GM21528 (cell line): ENCODE measurements around the gene FUT6.
"Not testable (repeated sequence)": the region's sequence is repeated elsewhere in the genome, so short reads cannot be mapped to it uniquely, and the experiment has no call there.

Source experiments
- ATAC-seq: cut with Tn5 transposase; IDR thresholded peaks from one replicate; pipeline ENCODE4 v1.9.1; 2021; ENCODE audit warnings: mild to moderate bottlenecking, moderate library complexity; ENCODE audit not compliant: unreplicated experiment, low FRiP score

The FUT6 gene

GRCh38 chr19:5863030-5863665 lies 23.6 kb upstream of the FUT6 start:
- no peak for ATAC-seq

GRCh38 chr19:5857203-5858081 lies 17.9 kb upstream of the FUT6 start:
- no peak for ATAC-seq

GRCh38 chr19:5855151-5855550 lies 15.6 kb upstream of the FUT6 start:
- not testable (repeated sequence) for ATAC-seq

DNA sequence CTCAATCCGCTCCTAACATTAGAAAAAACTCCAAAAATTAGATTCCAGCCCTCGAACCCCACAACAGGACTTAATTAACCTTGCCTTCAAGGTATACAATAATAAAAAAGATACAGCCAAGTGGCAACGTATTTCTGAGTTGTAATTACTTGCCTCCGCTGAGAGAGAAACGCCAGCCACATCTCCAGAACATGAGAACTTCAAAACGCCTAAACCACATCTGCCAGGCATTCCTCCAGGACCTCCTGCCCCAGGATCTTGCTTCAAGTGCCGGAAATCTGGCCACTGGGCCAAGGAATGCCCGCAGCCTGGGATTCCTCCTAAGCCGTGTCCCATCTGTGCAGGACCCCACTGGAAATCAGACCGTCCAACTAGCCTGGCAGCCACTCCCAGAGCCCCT lies 14.6 kb upstream of the FUT6 start:
- ATAC-seq = not testable (repeated sequence)

GRCh38 chr19:5851302-5851701 lies 11.8 kb upstream of the FUT6 start, which contains the start of gene FUT3:
Gene FUT3 (minus strand): TSS chr19:5851449.
- ATAC-seq = no peak

- no peak for ATAC-seq
Observed at GRCh38 chr19:5850743-5851293, 11.3 kb upstream of the FUT6 start.

DNA sequence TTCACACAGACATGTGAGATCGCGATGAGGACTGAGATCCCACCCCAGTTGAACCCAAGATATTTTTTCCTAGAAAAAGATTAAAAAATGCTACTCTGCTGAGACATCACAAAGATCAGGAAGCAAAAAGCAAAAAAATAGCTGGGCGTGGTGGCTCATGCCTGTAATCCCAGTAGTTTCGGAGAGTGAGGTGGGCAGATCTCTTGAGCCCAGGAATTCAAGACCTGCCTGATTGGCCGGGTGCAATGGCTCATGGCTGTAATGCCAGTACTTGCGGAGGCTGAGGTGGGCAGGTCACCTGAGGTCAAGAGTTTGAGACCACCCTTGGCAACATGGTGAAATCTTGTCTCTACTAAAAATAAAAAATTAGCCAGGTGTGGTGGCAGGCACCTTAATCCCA lies 10.7 kb upstream of the FUT6 start:
- no peak for ATAC-seq

DNA sequence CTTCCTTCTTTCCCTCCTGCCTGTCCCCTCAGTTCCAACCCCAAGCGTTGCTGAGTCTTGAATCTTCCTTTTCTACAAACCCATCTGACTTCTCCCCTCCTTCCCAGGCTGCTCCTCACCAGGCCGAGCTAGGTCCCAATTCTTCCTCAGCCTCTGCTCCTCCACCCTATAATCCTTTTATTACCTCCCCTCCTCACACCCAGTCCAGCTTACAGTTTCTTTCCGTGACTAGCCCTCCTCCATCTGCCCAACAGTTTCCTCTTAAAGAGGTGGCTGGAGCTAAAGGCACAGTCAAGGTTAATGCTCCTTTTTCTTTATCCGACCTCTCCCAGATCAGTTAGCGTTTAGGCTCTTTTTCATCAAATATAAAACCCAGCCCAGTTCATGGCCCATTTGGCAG lies 9.1 kb upstream of the FUT6 start:
- ATAC-seq = not testable (repeated sequence)

- not testable (repeated sequence) for ATAC-seq
Observed at GRCh38 chr19:5847846-5848245, 8.3 kb upstream of the FUT6 start.

DNA sequence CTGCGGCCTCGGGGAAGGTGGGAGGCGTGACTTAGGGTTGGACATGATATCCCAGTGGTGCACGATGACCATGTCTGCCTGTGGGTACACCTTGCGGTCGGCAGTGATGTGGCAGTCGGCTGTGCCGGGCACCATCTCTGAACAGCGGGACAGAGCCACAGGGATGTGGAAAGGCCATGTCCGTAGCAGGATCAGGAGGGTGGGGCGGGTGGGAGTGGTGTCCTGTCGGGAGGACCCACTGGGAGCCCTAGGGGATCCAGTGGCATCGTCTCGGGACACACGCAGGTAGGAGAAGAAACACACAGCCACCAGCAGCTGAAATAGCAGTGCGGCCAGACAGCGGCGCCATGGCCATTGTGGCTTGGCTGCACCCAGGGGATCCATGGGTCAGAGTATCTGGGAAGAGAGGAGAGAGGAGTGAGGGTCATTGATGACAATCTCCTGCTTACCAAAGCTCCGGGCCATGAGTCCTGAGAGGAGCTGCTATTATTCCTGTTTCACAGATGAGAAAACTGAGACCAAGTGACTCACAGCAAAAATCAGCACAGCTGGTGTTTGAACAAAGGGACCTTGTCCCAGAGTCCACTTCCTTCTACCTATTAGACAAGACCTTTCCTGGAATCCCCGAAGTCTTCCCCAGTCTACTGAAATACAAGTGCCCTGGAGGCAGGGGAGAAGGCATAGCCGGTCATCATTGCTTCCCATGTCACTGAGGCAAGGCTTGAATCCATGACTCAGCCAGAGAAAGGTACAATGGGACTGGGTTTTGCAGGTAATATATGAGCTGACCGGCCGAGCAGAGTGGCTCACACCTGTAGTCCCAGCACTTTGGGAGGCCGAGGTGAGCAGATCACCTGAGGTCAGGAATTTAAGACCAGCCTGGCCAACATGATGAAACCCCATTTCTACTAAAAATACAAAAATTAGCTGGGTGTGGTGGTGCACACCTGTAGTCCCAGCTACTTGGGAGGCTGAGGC lies 5.2 kb upstream of the FUT6 start:
- ATAC-seq = no peak

- no peak for ATAC-seq
Observed at GRCh38 chr19:5843295-5843927, 3.9 kb upstream of the FUT6 start.

GRCh38 chr19:5841735-5842111 lies 2.2 kb upstream of the FUT6 start:
- ATAC-seq = not testable (repeated sequence)

DNA sequence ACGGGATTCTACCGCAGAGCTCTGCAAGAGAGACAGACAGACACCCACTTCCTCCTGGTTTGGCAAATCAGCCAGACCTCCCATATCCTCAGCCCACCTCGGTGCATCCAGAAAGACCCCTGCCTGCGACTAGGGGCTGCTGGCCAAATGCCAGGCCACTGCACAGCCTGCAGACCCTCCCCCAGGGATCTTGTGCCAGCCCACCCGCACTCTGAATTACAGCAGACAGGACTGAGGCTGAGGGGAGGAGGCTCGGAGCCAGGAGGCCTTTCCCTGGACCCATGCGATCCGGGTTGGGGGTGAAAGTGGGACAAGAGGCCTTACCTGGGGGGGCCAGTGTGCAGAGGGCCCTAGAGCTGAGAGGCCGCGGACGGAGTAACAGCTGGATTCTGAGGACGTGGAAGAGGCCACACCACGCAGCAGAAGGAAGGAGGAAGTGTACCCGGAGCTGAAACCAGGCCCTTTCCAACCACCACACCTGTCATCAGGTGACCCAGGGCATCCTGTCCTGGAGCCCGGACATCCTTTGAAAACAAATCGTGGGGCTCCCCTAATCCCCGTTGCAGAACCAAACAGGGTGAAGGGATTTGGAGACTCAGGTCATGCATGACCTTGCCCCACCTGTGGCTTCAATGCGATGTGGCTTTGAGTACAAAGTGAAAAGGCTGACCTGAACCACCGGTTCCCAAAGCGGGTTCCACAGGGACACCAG lies 993 bp downstream of the FUT6 start:
- no peak for ATAC-seq

- no peak for ATAC-seq
Observed at GRCh38 chr19:5837761-5838352, 1.6 kb downstream of the FUT6 start.

DNA sequence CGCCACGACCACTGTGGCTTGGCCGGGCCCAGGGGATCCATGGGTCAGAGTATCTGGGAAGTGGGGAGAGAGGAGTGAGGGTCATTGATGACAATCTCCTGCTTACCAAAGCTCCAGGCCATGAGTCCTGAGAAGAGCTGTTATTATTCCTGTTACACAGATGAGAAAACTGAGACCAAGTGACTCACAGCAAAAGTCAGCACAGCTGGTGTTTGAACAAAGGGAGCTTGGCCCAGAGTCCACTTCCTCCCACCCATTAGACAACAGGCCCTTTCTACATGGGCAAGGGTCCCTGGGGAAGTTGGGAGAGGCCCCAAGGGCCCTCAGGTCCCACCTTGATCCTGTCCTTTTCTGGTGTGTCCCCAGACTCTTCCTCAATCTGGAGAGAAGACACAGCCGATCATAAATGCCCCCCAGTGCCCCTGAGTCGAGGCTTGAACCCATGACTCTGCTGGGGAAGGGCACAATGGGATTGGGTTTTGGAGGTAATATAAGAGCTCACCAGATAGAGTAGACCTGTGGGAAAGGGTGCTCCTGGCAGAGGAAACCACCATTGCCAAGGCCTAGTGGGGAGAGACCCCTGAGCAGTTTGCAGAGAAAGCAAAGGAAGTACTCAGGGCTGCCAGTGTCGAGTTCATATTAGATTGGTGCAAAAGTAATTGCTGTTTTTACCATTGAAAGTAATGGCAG lies 6.8 kb downstream of the FUT6 start:
- no peak for ATAC-seq

- no peak for ATAC-seq
Observed at GRCh38 chr19:5832061-5832460, 7.4 kb downstream of the FUT6 start.

- ATAC-seq = no peak
Observed at GRCh38 chr19:5831159-5831558, 8.3 kb downstream of the FUT6 start.

DNA sequence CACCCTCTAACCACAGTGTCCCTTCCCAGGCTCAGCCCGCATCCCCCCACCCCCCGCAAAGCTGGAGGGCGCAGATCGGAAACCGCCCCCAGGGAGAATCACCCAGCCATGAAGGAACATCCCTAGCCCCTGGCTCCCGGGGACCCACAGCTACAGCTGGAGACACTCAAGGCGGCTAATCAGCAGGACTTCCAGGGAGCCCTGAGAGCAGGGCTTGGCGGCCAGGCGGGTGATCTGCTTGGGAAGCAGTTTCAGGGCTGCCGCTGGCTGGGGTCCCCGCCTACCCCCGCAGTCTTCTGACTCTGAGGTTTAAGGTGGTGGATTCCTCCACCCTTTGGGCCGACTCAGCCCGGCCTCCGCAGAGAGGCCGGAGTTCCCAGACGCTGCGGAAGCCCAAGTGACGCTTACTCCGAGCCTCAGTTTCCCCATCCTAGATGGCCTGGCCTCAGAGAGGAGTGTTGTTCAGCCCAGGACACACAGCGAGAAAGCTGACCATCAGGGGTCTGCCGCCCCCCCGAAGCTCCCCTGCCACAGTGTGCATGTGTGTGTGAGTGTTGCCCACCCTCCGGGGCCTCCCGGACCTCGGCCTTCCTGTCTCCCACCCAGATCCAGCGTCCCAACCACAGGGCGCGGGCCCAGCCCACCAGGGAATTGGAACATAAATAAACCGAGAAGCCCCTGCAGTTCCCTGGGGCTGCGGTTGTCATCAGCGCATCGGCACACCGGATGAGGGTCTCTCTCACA lies 9.8 kb downstream of the FUT6 start:
- no peak for ATAC-seq
